Measurements from ENCODE around the gene SUB1. TPM values are rescaled to one million over a fixed set of nuclear protein-coding genes. Genes with fewer than 3 reads are reported as not detected.
"Not testable (repeated sequence)": the region's sequence is repeated elsewhere in the genome, so short reads cannot be mapped to it uniquely, and the experiment has no call there.

The SUB1 gene
- polyA plus RNA-seq, 1 donor (not counting 4 experiments of a cell fraction or from before 2014, with no cell fraction given): 432 TPM

DNA sequence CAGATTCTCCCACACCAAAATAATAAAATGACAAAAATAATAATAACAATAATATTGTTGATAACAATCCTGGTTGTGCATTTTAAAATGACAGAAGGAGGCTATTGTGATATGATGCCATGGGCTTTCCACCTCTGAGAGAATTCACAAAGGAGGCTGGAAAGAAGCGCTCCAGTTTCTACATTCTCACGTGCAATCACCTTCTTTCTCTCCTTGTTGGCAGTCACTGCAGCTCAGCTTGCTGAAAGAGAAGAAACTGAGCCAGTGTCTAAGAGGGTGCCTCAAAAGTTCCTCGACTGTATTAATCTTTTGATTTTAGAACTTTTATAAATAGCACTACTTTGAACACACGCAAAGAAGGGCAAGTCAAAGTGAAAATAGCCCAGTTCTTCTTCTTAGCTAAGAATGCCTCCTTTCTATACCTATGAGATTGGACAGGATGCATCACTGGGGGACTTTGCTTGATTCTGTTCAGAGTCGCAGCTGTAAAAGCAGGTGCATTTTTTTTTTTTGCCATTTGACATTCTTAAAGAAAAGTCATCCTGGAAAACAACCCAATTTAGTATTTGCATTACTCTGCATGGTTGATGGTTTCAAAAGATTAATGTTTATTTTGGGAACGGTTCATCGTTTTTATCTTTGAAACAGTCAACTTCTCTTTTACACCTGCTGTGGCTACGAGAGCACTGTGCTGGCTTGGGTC lies 12.4 kb upstream of the SUB1 start:
- dilution Hi-C loops (cut with MboI; ENCODE audit: extremely low pct_ligation_motif_present, low sequenced_read_pairs): no loop called here
- TF ChIP-seq, protein P1, sequence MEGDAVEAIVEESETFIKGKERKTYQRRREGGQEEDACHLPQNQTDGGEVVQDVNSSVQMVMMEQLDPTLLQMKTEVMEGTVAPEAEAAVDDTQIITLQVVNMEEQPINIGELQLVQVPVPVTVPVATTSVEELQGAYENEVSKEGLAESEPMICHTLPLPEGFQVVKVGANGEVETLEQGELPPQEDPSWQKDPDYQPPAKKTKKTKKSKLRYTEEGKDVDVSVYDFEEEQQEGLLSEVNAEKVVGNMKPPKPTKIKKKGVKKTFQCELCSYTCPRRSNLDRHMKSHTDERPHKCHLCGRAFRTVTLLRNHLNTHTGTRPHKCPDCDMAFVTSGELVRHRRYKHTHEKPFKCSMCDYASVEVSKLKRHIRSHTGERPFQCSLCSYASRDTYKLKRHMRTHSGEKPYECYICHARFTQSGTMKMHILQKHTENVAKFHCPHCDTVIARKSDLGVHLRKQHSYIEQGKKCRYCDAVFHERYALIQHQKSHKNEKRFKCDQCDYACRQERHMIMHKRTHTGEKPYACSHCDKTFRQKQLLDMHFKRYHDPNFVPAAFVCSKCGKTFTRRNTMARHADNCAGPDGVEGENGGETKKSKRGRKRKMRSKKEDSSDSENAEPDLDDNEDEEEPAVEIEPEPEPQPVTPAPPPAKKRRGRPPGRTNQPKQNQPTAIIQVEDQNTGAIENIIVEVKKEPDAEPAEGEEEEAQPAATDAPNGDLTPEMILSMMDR (optimal IDR thresholded peaks at IDR 0.05 in 1 of 3, IDR thresholded peaks at IDR 0.05 in 1 of 3, conservative IDR thresholded peaks at IDR 0.05 in 1 of 3; ENCODE audit: extremely low read depth in 1 of 3, insufficient read depth in 2 of 3, low read length in 3 of 3): no peak
- no peak for TF ChIP-seq EZH2 (IDR thresholded peaks at IDR 0.05; ENCODE audit: low read length)

GRCh38 chr5:32573481-32573854 lies 11.9 kb upstream of the SUB1 start:
- dilution Hi-C loops (cut with MboI; ENCODE audit: extremely low pct_ligation_motif_present, low sequenced_read_pairs); FAIRE-seq; H3K9ac ChIP-seq (ENCODE audit: control insufficient read depth, extremely low read depth, insufficient read depth, low read length); H3K79me2 ChIP-seq (ENCODE audit: control insufficient read depth, insufficient read depth, low read length); H3K9me3 ChIP-seq (ENCODE audit: control insufficient read depth, low read depth, low read length); DNase-seq (ENCODE audit: low read depth, low spot score); H3K27ac ChIP-seq (ENCODE audit: control insufficient read depth, insufficient read depth, low read length); H4K20me1 ChIP-seq (ENCODE audit: control insufficient read depth, extremely low read depth, insufficient read depth, low read length); H3K4me1 ChIP-seq (ENCODE audit: control insufficient read depth, extremely low read depth, insufficient read depth, low read length); H3K9me1 ChIP-seq (ENCODE audit: control insufficient read depth, extremely low read depth, insufficient read depth, low read length); H3K36me3 ChIP-seq (ENCODE audit: control insufficient read depth in 2 of 2, extremely low read depth in 1 of 2, insufficient read depth in 2 of 2, low read length in 2 of 2); H2AFZ ChIP-seq (ENCODE audit: control insufficient read depth, low read length); H3K27me3 ChIP-seq (ENCODE audit: control insufficient read depth, extremely low read depth, insufficient read depth, low read length); H3K4me2 ChIP-seq (ENCODE audit: control insufficient read depth, extremely low read depth, insufficient read depth, low read depth, low read length); H3K4me3 ChIP-seq (ENCODE audit: control insufficient read depth in 2 of 3, extremely low read depth in 1 of 3, insufficient read depth in 2 of 3, low read depth in 1 of 3, low read length in 3 of 3): not testable (repeated sequence)

More for the DNA sequence above, 12.4 kb upstream of the SUB1 start:
- H3K9me3 ChIP-seq (ENCODE audit: control insufficient read depth, low read depth, low read length): no peaks in the 10 kb centered on the region
- no peak overlapping the region for H3K9ac ChIP-seq (ENCODE audit: control insufficient read depth, extremely low read depth, insufficient read depth, low read length)
- no peaks in the 10 kb centered on the region for H3K27me3 ChIP-seq (ENCODE audit: control insufficient read depth, extremely low read depth, insufficient read depth, low read length)
- no peak overlapping the region for H3K4me3 ChIP-seq (ENCODE audit: control insufficient read depth in 2 of 3, extremely low read depth in 1 of 3, insufficient read depth in 2 of 3, low read depth in 1 of 3, low read length in 3 of 3)
- DNase-seq (ENCODE audit: low read depth, low spot score) (no peak), FAIRE-seq (no peak)
- H3K79me2 ChIP-seq (ENCODE audit: control insufficient read depth, insufficient read depth, low read length): no peaks in the 10 kb centered on the region
- no peaks in the 10 kb centered on the region for H3K36me3 ChIP-seq (ENCODE audit: control insufficient read depth in 2 of 2, extremely low read depth in 1 of 2, insufficient read depth in 2 of 2, low read length in 2 of 2)
- no peaks in the 10 kb centered on the region for H4K20me1 ChIP-seq (ENCODE audit: control insufficient read depth, extremely low read depth, insufficient read depth, low read length)
- H3K4me2 ChIP-seq (ENCODE audit: control insufficient read depth, extremely low read depth, insufficient read depth, low read depth, low read length): no peak overlapping the region
- H3K9me1 ChIP-seq (ENCODE audit: control insufficient read depth, extremely low read depth, insufficient read depth, low read length): no peaks in the 10 kb centered on the region
- no peaks in the 10 kb centered on the region for H3K4me1 ChIP-seq (ENCODE audit: control insufficient read depth, extremely low read depth, insufficient read depth, low read length)
- no peak overlapping the region for H3K27ac ChIP-seq (ENCODE audit: control insufficient read depth, insufficient read depth, low read length)
- H2AFZ ChIP-seq (ENCODE audit: control insufficient read depth, low read length): no peak overlapping the region

Measured in keratinocyte (primary cell).